IMR-90 (cell line): Measurements from ENCODE around the gene CPAMD8. TPM values are rescaled to one million over a fixed set of nuclear protein-coding genes. Genes with fewer than 3 reads are reported as not detected.

Experiments
- ATAC-seq: fragments of 200-7000 bp; cut with Tn5 transposase; 2 replicates; pipeline ENCODE4 v1.9.1; 2020; ENCODE audit warnings: low read depth, mild to moderate bottlenecking, moderate library complexity
- BruUV-seq: library from RNA; stranded (reverse); fragments of 400-500 nt; replicated peaks from 2 replicates; lab custom pipeline; 2021; lab: Mats Ljungman, UMichigan
- CTCF ChIA-PET: fragments of 300-600 bp; formaldehyde crosslinking; extraction: SDS; loops from one replicate; lab custom pipeline; 2021; ENCODE audit warnings: antibody characterized with exemption; lab: Yijun Ruan, JAX
- POLR2A ChIA-PET: fragments of 300-600 bp; sonication (Branson Sonifier 250); formaldehyde crosslinking; loops from one replicate; lab custom pipeline; 2022; ENCODE audit warnings: antibody characterized with exemption; ENCODE audit not compliant: unreplicated experiment; lab: Charles Lee
- DNase-seq: peaks from one replicate; pipeline ENCODE4 v3.0.0; 2013
- H2AFZ ChIP-seq: replicated peaks from 2 replicates; pipeline ENCODE3; 2013; ENCODE audit warnings: low read length, mild to moderate bottlenecking; ENCODE audit not compliant: poor library complexity
- H2AK5ac ChIP-seq: 2 replicates; pipeline ENCODE4 v1.6.1; 2013; ENCODE audit warnings: low read depth, low read length, inconsistent platforms
- H2AK9ac ChIP-seq: replicated peaks from 2 replicates; pipeline ENCODE3; 2013; ENCODE audit warnings: mild to moderate bottlenecking, low read depth, low read length, moderate library complexity; ENCODE audit not compliant: poor library complexity
- H2BK120ac ChIP-seq: 2 replicates; pipeline ENCODE4 v1.6.1; 2013; ENCODE audit warnings: low read depth, low read length, inconsistent platforms
- H2BK15ac ChIP-seq: 3 replicates; pipeline ENCODE4 v1.6.1; 2013; ENCODE audit warnings: low read depth, low read length, inconsistent platforms
- H2BK20ac ChIP-seq: 2 replicates; pipeline ENCODE4 v1.6.1; 2013; ENCODE audit warnings: low read depth, mild to moderate bottlenecking, inconsistent platforms, low read length, moderate library complexity
- H2BK5ac ChIP-seq: 2 replicates; pipeline ENCODE4 v1.6.1; 2013; ENCODE audit warnings: mild to moderate bottlenecking, low read depth, low read length, inconsistent platforms; ENCODE audit not compliant: poor library complexity, severe bottlenecking
- H3K14ac ChIP-seq: replicated peaks from 2 replicates; pipeline ENCODE4 v1.6.1; 2013; ENCODE audit warnings: low read depth, low read length, inconsistent platforms
- H3K18ac ChIP-seq: 2 replicates; pipeline ENCODE4 v1.6.1; 2013; ENCODE audit warnings: low read depth, low read length, control low read depth
- H3K23ac ChIP-seq: 2 replicates; pipeline ENCODE4 v1.6.1; 2013; ENCODE audit warnings: low read depth, low read length, inconsistent platforms
- H3K27ac ChIP-seq: 2 replicates; pipeline ENCODE4 v1.5.1; 2013; ENCODE audit warnings: mild to moderate bottlenecking, control low read depth, low read length; ENCODE audit not compliant: insufficient read depth
- H3K27me3 ChIP-seq: 2 replicates; pipeline ENCODE4 v1.6.1; 2013; ENCODE audit warnings: low read length; ENCODE audit not compliant: control insufficient read depth, insufficient read depth
- H3K36me3 ChIP-seq: 2 replicates; pipeline ENCODE4 v1.6.1; 2013; ENCODE audit warnings: low read length, mixed read lengths; ENCODE audit not compliant: control insufficient read depth, insufficient read depth
- H3K4ac ChIP-seq: 2 replicates; pipeline ENCODE4 v1.6.1; 2013; ENCODE audit warnings: low read depth, low read length, inconsistent platforms
- H3K4me1 ChIP-seq: 2 replicates; pipeline ENCODE4 v1.6.1; 2013; ENCODE audit warnings: low read length, mixed read lengths; ENCODE audit not compliant: control insufficient read depth, insufficient read depth
- H3K4me2 ChIP-seq: 2 replicates; pipeline ENCODE4 v1.6.1; 2013; ENCODE audit warnings: low read depth, mild to moderate bottlenecking, control low read depth, low read length, moderate library complexity
- H3K4me3 ChIP-seq: 2 replicates; pipeline ENCODE4 v1.5.1; 2013; ENCODE audit warnings: low read depth, mild to moderate bottlenecking, control low read depth, low read length, moderate library complexity; ENCODE audit not compliant: insufficient read depth
- H3K56ac ChIP-seq: 2 replicates; pipeline ENCODE4 v1.6.1; 2013; ENCODE audit warnings: low read length, inconsistent platforms; ENCODE audit not compliant: insufficient read depth; ENCODE audit errors: extremely low read depth
- H3K79me1 ChIP-seq, 2 experiments: 2 replicates each; pipeline ENCODE4 v1.6.1; 2013; ENCODE audit warnings: low read length in 2 of 2, inconsistent platforms in 1 of 2, low read depth in 1 of 2
- H3K9ac ChIP-seq: 2 replicates; pipeline ENCODE4 v1.6.1; 2013; ENCODE audit warnings: low read depth, low read length, control low read depth
- H3K9me1 ChIP-seq: 2 replicates; pipeline ENCODE4 v1.6.1; 2013; ENCODE audit warnings: low read length, inconsistent platforms; ENCODE audit not compliant: insufficient read depth
- H3K9me3 ChIP-seq: 2 replicates; pipeline ENCODE4 v1.6.1; 2013; ENCODE audit warnings: low read length; ENCODE audit not compliant: control insufficient read depth, insufficient read depth
- H4K20me1 ChIP-seq: 2 replicates; pipeline ENCODE4 v1.6.1; 2013; ENCODE audit warnings: low read length, inconsistent platforms; ENCODE audit not compliant: insufficient read depth
- H4K5ac ChIP-seq: 2 replicates; pipeline ENCODE4 v1.6.1; 2013; ENCODE audit warnings: mild to moderate bottlenecking, low read depth, low read length, control low read depth
- H4K8ac ChIP-seq, 2 experiments: 2 replicates each; pipeline ENCODE4 v1.6.1; 2013; ENCODE audit warnings: low read depth in 2 of 2, low read length in 2 of 2, control low read depth in 1 of 2, inconsistent platforms in 1 of 2
- H4K91ac ChIP-seq: 2 replicates; pipeline ENCODE4 v1.6.1; 2013; ENCODE audit warnings: low read depth, low read length, inconsistent platforms; ENCODE audit not compliant: insufficient read depth
- BHLHE40 ChIP-seq: fragments of 150-350 bp; IDR thresholded peaks from 2 replicates; pipeline ENCODE4 v1.6.1; 2016; ENCODE audit warnings: mild to moderate bottlenecking, low read depth, low read length
- CEBPB ChIP-seq: IDR thresholded peaks from 2 replicates; pipeline ENCODE4 v1.6.1; 2012; ENCODE audit warnings: low read depth, low read length, improper control_type of control experiment
- CHD1 ChIP-seq: IDR thresholded peaks from 2 replicates; pipeline ENCODE4 v1.6.1; 2012; ENCODE audit warnings: low read depth, low read length, improper control_type of control experiment
- CTCF ChIP-seq: conservative IDR thresholded peaks from 2 replicates; pipeline ENCODE4 v1.5.1; 2012; ENCODE audit warnings: mild to moderate bottlenecking, low read depth, low read length, improper control_type of control experiment
- ELK1 ChIP-seq: fragments of 150-350 bp; IDR thresholded peaks from 2 replicates; pipeline ENCODE4 v1.6.1; 2016; ENCODE audit warnings: low read depth, mild to moderate bottlenecking, low read length, moderate library complexity, borderline replicate concordance
- FOS ChIP-seq: fragments of 150-350 bp; IDR thresholded peaks from 2 replicates; pipeline ENCODE4 v1.6.1; 2016; ENCODE audit warnings: low read depth, low read length
- MAFK ChIP-seq: IDR thresholded peaks from 2 replicates; pipeline ENCODE4 v1.6.1; 2012; ENCODE audit warnings: low read depth, low read length, improper control_type of control experiment
- MAZ ChIP-seq: IDR thresholded peaks from 2 replicates; pipeline ENCODE4 v1.6.1; 2012; ENCODE audit warnings: low read depth, mild to moderate bottlenecking, low read length, improper control_type of control experiment, moderate library complexity, borderline replicate concordance
- NFE2L2 ChIP-seq: fragments of 150-350 bp; IDR thresholded peaks from 2 replicates; pipeline ENCODE4 v1.6.1; 2016; ENCODE audit warnings: low read depth, mild to moderate bottlenecking, low read length
- POLR2A ChIP-seq: IDR thresholded peaks from 2 replicates; pipeline ENCODE4 v1.6.1; 2012; ENCODE audit warnings: mild to moderate bottlenecking, low read depth, low read length
- RAD21 ChIP-seq: IDR thresholded peaks from 2 replicates; pipeline ENCODE4 v1.6.1; 2012; ENCODE audit warnings: low read length, improper control_type of control experiment
- RCOR1 ChIP-seq: IDR thresholded peaks from 2 replicates; pipeline ENCODE4 v1.6.1; 2012; ENCODE audit warnings: mild to moderate bottlenecking, low read length, improper control_type of control experiment; ENCODE audit not compliant: insufficient replicate concordance
- RFX5 ChIP-seq: IDR thresholded peaks from 2 replicates; pipeline ENCODE4 v1.8.0; 2012; ENCODE audit warnings: low read depth, mild to moderate bottlenecking, low read length, moderate library complexity
- SMC3 ChIP-seq: fragments of 150-350 bp; IDR thresholded peaks from 2 replicates; pipeline ENCODE4 v1.6.1; 2016; ENCODE audit warnings: low read depth, mild to moderate bottlenecking, antibody characterized with exemption, low read length, moderate library complexity
- USF2 ChIP-seq: fragments of 150-350 bp; IDR thresholded peaks from 2 replicates; pipeline ENCODE4 v1.6.1; 2017; ENCODE audit warnings: mild to moderate bottlenecking, antibody characterized with exemption, low read length, low read depth
- WGBS, 2 experiments: methylation state at CpG; one replicate each; pipeline versions ENCODE4 v1.1.5 to v1.1.7; 2013; ENCODE audit warnings: missing lambda C conversion rate in 2 of 2; ENCODE audit not compliant: insufficient read length in 1 of 2; ENCODE audit errors: extremely low coverage in 2 of 2; 5-methylcytosine and 5-hydroxymethylcytosine counted together
- dilution Hi-C: fragments of 300-500 bp; cut with HindIII; formaldehyde crosslinking; loops from one replicate; pipeline ENCODE4 v1.14.3; 2018; ENCODE audit warnings: low sequenced_read_pairs; ENCODE audit not compliant: unreplicated experiment
- in situ Hi-C: fragments of 300-500 bp; cut with MboI; formaldehyde crosslinking; loops from 3 replicates; pipeline ENCODE4 v1.14.3; 2019; ENCODE audit warnings: low sequenced_read_pairs, inconsistent platforms, mixed read lengths
- intact Hi-C: fragments of 100-400 bp; cut with micrococcal nuclease; formaldehyde crosslinking; loops from 2 replicates; pipeline ENCODE4 v1.10.0; 2022
- polyA plus RNA-seq, 3 experiments: library from polyadenylated mRNA; depleted of rRNA; stranded (reverse); fragments of >200 nt; gene quantifications; 2 replicates each; pipeline ENCODE4 v1.2.3, GENCODE V29; 2012; ENCODE audit warnings: low replicate concordance in 1 of 3
- total RNA-seq: library from RNA; depleted of rRNA; stranded (reverse); fragments of >200 nt; gene quantifications from 2 replicates; pipeline ENCODE4 v1.2.3, GENCODE V29; 2012

Gene CPAMD8
- total and polyA plus RNA-seq, 2 of the 4 experiments (the other 2 are of a cell fraction): 0.36 to 0.79 TPM

GRCh38 chr19:16892868-16893685, 133.5 kb downstream of the CPAMD8 start:
- H3K23ac ChIP-seq: no peak overlapping the region
- ChIA-PET CTCF (no interaction called here), POLR2A (no interaction called here)
- H4K8ac ChIP-seq: no peak overlapping the region
- ATAC-seq (no peak), DNase-seq (no peak)
- no peaks in the 10 kb centered on the region for H3K79me1 ChIP-seq
- peaks cover 8% of the 10 kb centered on the region; the same call in 1 of the 2 replicates for H3K27me3 ChIP-seq
- H3K36me3 ChIP-seq: no peaks in the 10 kb centered on the region
- H2BK120ac ChIP-seq: no peak overlapping the region
- no peak overlapping the region for H2BK20ac ChIP-seq
- H2BK5ac ChIP-seq: no peak overlapping the region
- no peak overlapping the region for H3K4me3 ChIP-seq
- no peak overlapping the region for H3K18ac ChIP-seq
- no peak overlapping the region for H2AK5ac ChIP-seq
- in situ Hi-C loops: no loop called here
- no peak overlapping the region for H3K4ac ChIP-seq
- no peak overlapping the region for H2AFZ ChIP-seq
- H3K14ac ChIP-seq: no peak overlapping the region
- 72% methylated on average over 7 of the region's 19 CpGs; no CpG with 5 or more reads in 1 of the 2 experiments for WGBS, 2 experiments
- no peaks in the 10 kb centered on the region for H3K4me1 ChIP-seq
- H4K5ac ChIP-seq: no peak overlapping the region
- no peak overlapping the region for H3K27ac ChIP-seq
- H2BK15ac ChIP-seq: no peak overlapping the region
- no peaks in the 10 kb centered on the region for H3K9me1 ChIP-seq
- H2AK9ac ChIP-seq: no peak overlapping the region
- H3K9ac ChIP-seq: no peak overlapping the region
- no peak overlapping the region for H3K4me2 ChIP-seq
- no peak overlapping the region for H3K56ac ChIP-seq
- intact Hi-C loops: no loop called here
- H4K91ac ChIP-seq: no peak overlapping the region
- BruUV-seq: no TSS peak
- no peaks in the 10 kb centered on the region for H4K20me1 ChIP-seq
- dilution Hi-C loops: no loop called here
- H3K9me3 ChIP-seq: no peaks in the 10 kb centered on the region
- TF ChIP-seq RAD21: no peak
- no peak for TF ChIP-seq RCOR1
- TF ChIP-seq MAZ: no peak
- no peak for TF ChIP-seq RFX5
- no peak for TF ChIP-seq SMC3
- TF ChIP-seq POLR2A: no peak
- no peak for TF ChIP-seq BHLHE40
- no peak for TF ChIP-seq FOS
- no peak for TF ChIP-seq CEBPB
- TF ChIP-seq NFE2L2: no peak
- no peak for TF ChIP-seq ELK1
- no peak for TF ChIP-seq MAFK
- TF ChIP-seq CHD1: no peak
- TF ChIP-seq CTCF: no peak
- no peak for TF ChIP-seq USF2
